Renal cortical epithelial cell (primary cell): ENCODE measurements around the gene IL22RA2. TPM values are rescaled to one million over a fixed set of nuclear protein-coding genes. Genes with fewer than 3 reads are reported as not detected.
A peak's percentile ranks its signal among the peaks of the same experiment; 100 is the strongest.
"Not testable (repeated sequence)": the region's sequence is repeated elsewhere in the genome, so short reads cannot be mapped to it uniquely, and the experiment has no call there.

Source experiments
- DNase-seq: peaks from one replicate; pipeline ENCODE4 v3.0.0-alpha.2; 2011; ENCODE audit warnings: low read depth
- total RNA-seq: library from RNA; depleted of rRNA; stranded (reverse); fragments of >200 nt; gene quantifications from 2 replicates; pipeline ENCODE4 v1.2.3, GENCODE V29; 2014

IL22RA2 gene
- not detected in 2 replicates for total RNA-seq

DNA sequence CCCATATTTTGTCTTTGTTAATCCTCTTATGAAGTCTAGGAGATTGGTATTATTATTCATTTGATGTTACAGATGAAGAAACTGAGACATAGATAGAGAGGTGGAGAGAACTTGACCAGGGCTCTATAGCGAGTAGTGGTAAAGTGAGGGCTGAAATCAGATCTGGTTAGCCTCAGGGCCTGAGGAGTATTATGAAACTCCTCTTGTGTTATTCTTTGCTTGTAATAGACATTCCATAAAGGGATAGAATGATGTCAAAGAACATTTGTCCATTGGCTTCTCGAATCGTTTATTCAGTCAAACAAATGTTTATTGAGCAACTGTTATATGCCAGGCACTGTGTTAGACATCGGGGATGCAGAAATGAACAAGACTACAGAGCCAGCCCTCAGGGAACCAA, at the start of gene IL22RA2:
TSS of gene IL22RA2 (minus strand) at position 144 of the 400 bp plus-strand sequence. CDS start 11,895 bp downstream, outside the sequence.
- DNase-seq: no peak

- DNase-seq: no peak
Measured at GRCh38 chr6:137222381-137222780, 48.9 kb upstream of the IL22RA2 start.

GRCh38 chr6:137219664-137220252, 46.3 kb upstream of the IL22RA2 start:
- DNase-seq: no peak

GRCh38 chr6:137218917-137219663, 45.6 kb upstream of the IL22RA2 start, which contains the start of gene IFNGR1:
Gene IFNGR1 (minus strand): TSS chr6:137219385. CDS start chr6:137219327, 58 bp downstream.
- peak; percentile 89 for DNase-seq

GRCh38 chr6:137218473-137218916, 45.1 kb upstream of the IL22RA2 start:
- peak; percentile 78 for DNase-seq

GRCh38 chr6:137217801-137218472, 44.5 kb upstream of the IL22RA2 start:
- DNase-seq: peak; percentile 69

- no peak for DNase-seq
Measured at GRCh38 chr6:137216875-137217553, 43.6 kb upstream of the IL22RA2 start.

DNA sequence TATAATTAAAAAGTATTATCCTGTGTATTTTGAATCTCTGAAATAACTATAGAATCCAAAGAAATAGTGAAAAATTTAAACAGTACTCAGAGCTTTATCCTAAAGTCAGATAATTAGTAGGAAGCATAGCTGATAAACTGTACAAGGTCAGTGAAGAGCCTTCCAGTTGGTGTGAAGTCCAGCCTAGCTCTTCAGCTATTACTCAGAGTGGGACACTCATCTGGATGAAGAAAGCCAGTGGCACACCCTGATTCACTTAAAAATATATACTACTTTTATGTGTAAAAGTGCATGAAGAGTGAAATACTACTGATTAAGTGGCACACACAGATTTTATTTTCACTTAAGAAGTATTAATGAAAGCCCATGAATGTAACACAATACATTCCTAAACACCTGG, 42.7 kb upstream of the IL22RA2 start:
- no peak for DNase-seq

GRCh38 chr6:137215630-137216029, 42.2 kb upstream of the IL22RA2 start:
- DNase-seq: not testable (repeated sequence)

GRCh38 chr6:137214931-137215330, 41.5 kb upstream of the IL22RA2 start:
- DNase-seq: no peak

DNA sequence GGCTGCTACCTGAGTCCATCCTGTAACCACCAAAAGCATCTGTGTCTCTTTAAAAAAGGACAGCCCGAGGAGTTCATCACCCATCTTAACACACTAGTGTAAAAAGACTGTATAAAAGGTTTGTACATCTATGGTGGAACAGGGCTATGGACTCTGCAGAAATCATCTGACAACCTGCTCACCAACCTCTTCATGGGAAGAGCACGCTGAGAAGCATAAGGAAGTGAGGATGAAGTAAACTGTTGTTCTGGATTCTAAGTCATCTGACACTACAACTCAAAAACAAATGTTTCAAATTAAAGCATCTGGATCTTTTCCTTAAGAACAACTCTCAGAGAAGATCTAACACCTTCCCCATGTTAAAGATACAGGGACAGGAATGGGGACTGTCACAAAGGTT, 40.4 kb upstream of the IL22RA2 start:
- no peak for DNase-seq

GRCh38 chr6:137213331-137213740, 39.9 kb upstream of the IL22RA2 start:
- no peak for DNase-seq

GRCh38 chr6:137211910-137212309, 38.5 kb upstream of the IL22RA2 start:
- DNase-seq: no peak

- DNase-seq: peak; percentile 62
Measured at GRCh38 chr6:137210903-137211302, 37.5 kb upstream of the IL22RA2 start.

GRCh38 chr6:137208279-137208678, 34.8 kb upstream of the IL22RA2 start:
- DNase-seq: no peak

DNA sequence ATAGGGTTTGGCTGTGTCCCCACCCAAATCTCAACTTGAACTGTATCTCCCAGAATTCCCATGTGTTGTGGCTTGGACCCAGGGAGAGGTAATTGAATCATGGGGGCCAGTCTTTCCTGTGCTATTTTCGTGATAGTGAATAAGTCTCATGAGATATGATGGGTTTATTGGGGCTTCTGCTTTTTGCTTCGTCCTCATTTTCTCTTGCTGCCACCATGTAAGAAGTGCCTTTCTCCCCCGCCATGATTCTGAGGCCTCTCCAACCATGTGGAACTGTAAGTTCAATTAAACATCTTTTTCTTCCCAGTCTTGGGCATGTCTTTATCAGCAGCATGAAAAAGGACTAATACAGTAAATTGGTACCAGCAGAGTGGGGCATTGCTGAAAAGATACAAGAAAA, 34.0 kb upstream of the IL22RA2 start:
- DNase-seq: not testable (repeated sequence)

- DNase-seq: no peak
Measured at GRCh38 chr6:137206577-137206976, 33.1 kb upstream of the IL22RA2 start.

GRCh38 chr6:137203256-137203655, 29.8 kb upstream of the IL22RA2 start:
- DNase-seq: no peak

- no peak for DNase-seq
Measured at GRCh38 chr6:137202078-137202477, 28.6 kb upstream of the IL22RA2 start.

GRCh38 chr6:137201006-137201405, 27.6 kb upstream of the IL22RA2 start:
- no peak for DNase-seq

GRCh38 chr6:137200288-137200687, 26.8 kb upstream of the IL22RA2 start:
- no peak for DNase-seq
